Right atrium auricular region (tissue), 2 donors: ENCODE measurements around the gene OR5D18. TPM values are rescaled to one million over a fixed set of nuclear protein-coding genes. Genes with fewer than 3 reads are reported as not detected.
"Not testable (repeated sequence)": the region's sequence is repeated elsewhere in the genome, so short reads cannot be mapped to it uniquely, and the experiment has no call there.

Source experiments
- DNase-seq: peaks from one replicate; pipeline ENCODE4 v3.0.0-alpha.2; 2019; ENCODE audit warnings: low spot score
- H3K27ac ChIP-seq, 2 donors: fragments of 200-600 bp; sonication (generic); 1 replicate in 1 of 2; 2 replicates in 1 of 2; pipeline ENCODE4 v1.5.1; 2016 to 2019
- H3K27me3 ChIP-seq, 2 donors: fragments of 200-600 bp; sonication (generic); one replicate each; pipeline versions ENCODE4 v1.5.1 to v1.6.0; 2017 to 2019
- H3K36me3 ChIP-seq: fragments of 200-600 bp; sonication (generic); one replicate; pipeline ENCODE4 v1.5.1; 2016
- H3K4me1 ChIP-seq, 2 donors: fragments of 200-600 bp; sonication (generic); one replicate each; pipeline versions ENCODE4 v1.5.1 to v1.6.0; 2017 to 2019
- H3K4me3 ChIP-seq, 2 donors: fragments of 200-600 bp; sonication (generic); 1 replicate in 1 of 2; 2 replicates in 1 of 2; pipeline ENCODE4 v1.5.1; 2017 to 2019; ENCODE audit warnings: mild to moderate bottlenecking in 1 of 2, moderate library complexity in 1 of 2
- H3K9me3 ChIP-seq, 2 donors: fragments of 200-600 bp; sonication (generic); one replicate each; pipeline ENCODE4 v1.5.1; 2019
- CTCF ChIP-seq, 2 donors: fragments of 200-600 bp; sonication (generic); IDR thresholded peaks; one replicate each; pipeline ENCODE4 v1.5.1; 2019; ENCODE audit warnings: antibody characterized with exemption in 2 of 2
- total RNA-seq, 2 donors: library from RNA; depleted of rRNA; stranded (reverse); fragments of >200 nt; gene quantifications; one replicate each; pipeline ENCODE4 v1.1.0, GENCODE V29; 2016

OR5D18 gene
- total RNA-seq, 2 donors from 2014 or later = not detected

GRCh38 chr11:55854704-55855103, 35.3 kb downstream of the OR5D18 start:
- Histone ChIP-seq H3K36me3 (no peaks in the 10 kb centered on the region), H3K27ac (no peak overlapping the region), H3K27me3 (no peaks in the 10 kb centered on the region), H3K4me3 (no peak overlapping the region), H3K9me3 (no peaks in the 10 kb centered on the region), H3K4me1 (no peaks in the 10 kb centered on the region)
- no peak for TF ChIP-seq CTCF (IDR thresholded peaks at IDR 0.05)
- DNase-seq = no peak

GRCh38 chr11:55867354-55867753, 47.9 kb downstream of the OR5D18 start:
- H3K4me3 ChIP-seq = not testable (repeated sequence)

More at GRCh38 chr11:55867354-55867753, 47.9 kb downstream of the OR5D18 start:
- H3K27ac ChIP-seq, H3K27me3 ChIP-seq, H3K4me1 ChIP-seq, H3K9me3 ChIP-seq, DNase-seq, H3K36me3 ChIP-seq: not testable (repeated sequence)

Other genes starting within 250 kb of the OR5D18 start
- gene OR4C16, start 247.5 kb upstream of the OR5D18 start, total RNA-seq = not detected
- not detected for gene OR4C11, start 212.0 kb upstream of the OR5D18 start, total RNA-seq
- not detected for gene OR4P4, start 184.5 kb upstream of the OR5D18 start, total RNA-seq
- not detected for gene OR4S2, start 171.3 kb upstream of the OR5D18 start, total RNA-seq
- gene OR4C6, start 157.4 kb upstream of the OR5D18 start, total RNA-seq = not detected
- not detected for gene OR5D13, start 46.2 kb upstream of the OR5D18 start, total RNA-seq
- not detected for gene OR5D14, start 24.1 kb upstream of the OR5D18 start, total RNA-seq
- gene OR5L1, start 8.3 kb upstream of the OR5D18 start, total RNA-seq = not detected
- gene OR5L2, start 7.6 kb downstream of the OR5D18 start, total RNA-seq = not detected
- gene OR5D16, start 19.1 kb downstream of the OR5D18 start, total RNA-seq = not detected
- gene TRIM51, start 63.7 kb downstream of the OR5D18 start, total RNA-seq = not detected
- gene OR5W2, start 95.0 kb downstream of the OR5D18 start, total RNA-seq = not detected
- not detected for gene OR5I1, start 116.8 kb downstream of the OR5D18 start, total RNA-seq
- not detected for gene OR10AG1, start 150.3 kb downstream of the OR5D18 start, total RNA-seq
- gene OR5F1, start 175.0 kb downstream of the OR5D18 start, total RNA-seq = not detected
- not detected for gene OR5AS1, start 208.0 kb downstream of the OR5D18 start, total RNA-seq